ENCODE results near the gene ARMH2.
"Not testable (repeated sequence)": the region's sequence is repeated elsewhere in the genome, so short reads cannot be mapped to it uniquely, and the experiment has no call there.

Gene ARMH2

GRCh38 chr6:24761851-24762250 lies 36.9 kb downstream of the ARMH2 start:
- DNase-seq: no peak

- no peak for DNase-seq
These were observed 37.4 kb downstream of the ARMH2 start for GRCh38 chr6:24761193-24761835.

GRCh38 chr6:24760210-24760609 lies 38.5 kb downstream of the ARMH2 start:
- no peak for DNase-seq

- no peak for DNase-seq
These were observed 39.0 kb downstream of the ARMH2 start for GRCh38 chr6:24759718-24760117.

GRCh38 chr6:24757611-24758010 lies 41.1 kb downstream of the ARMH2 start:
- DNase-seq: no peak

GRCh38 chr6:24755279-24755678 lies 43.4 kb downstream of the ARMH2 start:
- no peak for DNase-seq

- not testable (repeated sequence) for DNase-seq
These were observed 44.3 kb downstream of the ARMH2 start for GRCh38 chr6:24754378-24754777.

GRCh38 chr6:24753545-24753944 lies 45.2 kb downstream of the ARMH2 start:
- DNase-seq: no peak

- no peak for DNase-seq
These were observed 45.7 kb downstream of the ARMH2 start for GRCh38 chr6:24752917-24753492.

- no peak for DNase-seq
These were observed 46.2 kb downstream of the ARMH2 start for GRCh38 chr6:24752503-24752902.

GRCh38 chr6:24750878-24751277 lies 47.8 kb downstream of the ARMH2 start:
- DNase-seq: not testable (repeated sequence)

- no peak for DNase-seq
These were observed 49.4 kb downstream of the ARMH2 start for GRCh38 chr6:24749297-24749696.

Data from 8988T (cell line).